COLO668 (cell line): Measurements from ENCODE around the gene KLHL33.

Experiments
- DNase-seq: peaks from one replicate; lab custom pipeline; 2025; ENCODE audit not compliant: unreplicated experiment; lab: John Stamatoyannopoulos, UW

KLHL33 gene

DNA sequence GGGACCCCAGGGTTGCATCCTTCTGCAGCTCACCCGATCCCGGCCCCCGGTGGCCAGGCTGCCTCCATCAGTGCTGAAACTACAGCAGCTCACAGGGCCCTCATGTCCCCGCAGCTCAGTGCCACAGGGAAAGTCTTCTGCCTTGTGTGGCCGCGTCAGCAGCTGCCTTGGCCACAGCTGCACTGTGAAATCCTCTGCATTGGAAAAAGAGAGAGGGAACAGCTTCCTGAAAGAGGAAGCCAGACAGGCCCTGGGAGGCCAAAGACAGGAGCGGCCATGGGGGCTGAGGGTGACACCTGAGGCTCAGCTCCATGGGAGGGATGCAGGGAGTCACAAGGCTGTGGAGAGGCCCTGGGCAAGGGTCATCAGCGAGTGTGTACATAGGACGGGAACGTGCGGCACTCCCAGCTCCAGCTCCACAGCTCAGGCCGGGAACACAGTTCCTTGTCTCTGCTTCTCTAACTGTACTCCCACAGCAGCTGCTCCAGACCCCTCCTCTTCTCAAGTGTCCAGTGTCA is 59.8 kb downstream of the KLHL33 start:
- no peak for DNase-seq
